ENCODE results near the gene KCNJ16. TPM values are rescaled to one million over a fixed set of nuclear protein-coding genes. Genes with fewer than 3 reads are reported as not detected.

The KCNJ16 gene
- total RNA-seq, 1 donor: not detected

DNA sequence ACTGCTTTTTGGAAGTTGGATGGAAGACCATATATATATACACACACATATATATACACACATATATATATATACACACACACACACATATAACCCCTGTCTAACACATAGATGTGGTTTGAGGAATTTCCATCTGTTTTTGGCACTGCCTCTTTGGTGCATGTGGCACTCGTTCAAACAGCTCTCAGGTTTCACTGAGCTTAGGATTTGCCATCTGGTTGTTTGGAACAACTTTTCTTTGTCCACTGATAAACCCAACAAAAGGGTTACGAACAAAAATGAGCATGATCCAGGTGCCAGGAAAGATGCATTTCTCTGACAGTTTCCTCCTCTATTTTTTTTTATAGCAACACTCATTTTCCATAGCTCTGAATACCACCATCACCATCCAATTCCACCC is 14.6 kb upstream of the KCNJ16 start:
- Histone ChIP-seq H3K27ac (ENCODE audit: low read depth, low read length) (no peak overlapping the region), H3K4me3 (ENCODE audit: insufficient read depth, low read length) (no peak overlapping the region), H4K20me1 (ENCODE audit: insufficient read depth, low read length) (no peaks in the 10 kb centered on the region), H3K4me1 (ENCODE audit: insufficient read depth, low read length) (no peaks in the 10 kb centered on the region), H3K4me2 (ENCODE audit: insufficient read depth, low read length) (no peak overlapping the region), H3K79me2 (ENCODE audit: insufficient read depth, low read length) (no peaks in the 10 kb centered on the region), H3K36me3 (ENCODE audit: insufficient read depth, low read length) (no peaks in the 10 kb centered on the region), H3K27me3 (ENCODE audit: insufficient read depth, low read length) (no peaks in the 10 kb centered on the region), H3K9me3 (ENCODE audit: low read depth, low read length) (no peaks in the 10 kb centered on the region), H2AFZ (ENCODE audit: low read length) (no peak overlapping the region)
- TF ChIP-seq, protein P1, sequence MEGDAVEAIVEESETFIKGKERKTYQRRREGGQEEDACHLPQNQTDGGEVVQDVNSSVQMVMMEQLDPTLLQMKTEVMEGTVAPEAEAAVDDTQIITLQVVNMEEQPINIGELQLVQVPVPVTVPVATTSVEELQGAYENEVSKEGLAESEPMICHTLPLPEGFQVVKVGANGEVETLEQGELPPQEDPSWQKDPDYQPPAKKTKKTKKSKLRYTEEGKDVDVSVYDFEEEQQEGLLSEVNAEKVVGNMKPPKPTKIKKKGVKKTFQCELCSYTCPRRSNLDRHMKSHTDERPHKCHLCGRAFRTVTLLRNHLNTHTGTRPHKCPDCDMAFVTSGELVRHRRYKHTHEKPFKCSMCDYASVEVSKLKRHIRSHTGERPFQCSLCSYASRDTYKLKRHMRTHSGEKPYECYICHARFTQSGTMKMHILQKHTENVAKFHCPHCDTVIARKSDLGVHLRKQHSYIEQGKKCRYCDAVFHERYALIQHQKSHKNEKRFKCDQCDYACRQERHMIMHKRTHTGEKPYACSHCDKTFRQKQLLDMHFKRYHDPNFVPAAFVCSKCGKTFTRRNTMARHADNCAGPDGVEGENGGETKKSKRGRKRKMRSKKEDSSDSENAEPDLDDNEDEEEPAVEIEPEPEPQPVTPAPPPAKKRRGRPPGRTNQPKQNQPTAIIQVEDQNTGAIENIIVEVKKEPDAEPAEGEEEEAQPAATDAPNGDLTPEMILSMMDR (IDR thresholded peaks at IDR 0.05; ENCODE audit: extremely low read depth, low read depth, low read length): no peak
- no peak for DNase-seq (ENCODE audit: insufficient read length, low spot score, missing footprints)

DNA sequence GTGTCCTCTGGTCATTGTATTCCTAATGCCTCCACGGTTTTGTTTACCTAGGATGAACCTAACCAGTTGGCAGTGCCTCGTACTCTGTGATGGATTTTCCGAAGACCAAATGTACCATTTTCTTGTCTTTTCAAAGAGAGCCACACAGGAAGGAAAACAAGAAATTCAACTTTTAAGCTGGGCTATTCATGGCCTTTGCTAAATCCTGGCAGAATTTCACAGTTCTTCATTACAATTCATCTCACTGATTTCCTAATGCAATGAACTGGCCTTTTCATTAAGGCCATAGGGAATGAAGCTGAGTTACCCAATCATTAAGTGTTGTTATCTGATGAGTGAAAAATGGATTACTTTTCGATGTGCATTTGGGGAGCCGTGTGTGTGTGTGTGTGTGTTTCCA is 7.9 kb upstream of the KCNJ16 start:
- no peaks in the 10 kb centered on the region for H3K36me3 ChIP-seq (ENCODE audit: insufficient read depth, low read length)
- H3K27ac ChIP-seq (ENCODE audit: low read depth, low read length): no peak overlapping the region
- H3K9me3 ChIP-seq (ENCODE audit: low read depth, low read length): no peaks in the 10 kb centered on the region
- H3K4me3 ChIP-seq (ENCODE audit: insufficient read depth, low read length): no peak overlapping the region
- H2AFZ ChIP-seq (ENCODE audit: low read length): no peak overlapping the region
- TF ChIP-seq, protein P1 (IDR thresholded peaks at IDR 0.05; ENCODE audit: extremely low read depth, low read depth, low read length): no peak
- no peak overlapping the region for H3K4me2 ChIP-seq (ENCODE audit: insufficient read depth, low read length)
- no peak for DNase-seq (ENCODE audit: insufficient read length, low spot score, missing footprints)
- no peaks in the 10 kb centered on the region for H3K27me3 ChIP-seq (ENCODE audit: insufficient read depth, low read length)
- H3K79me2 ChIP-seq (ENCODE audit: insufficient read depth, low read length): no peaks in the 10 kb centered on the region
- H4K20me1 ChIP-seq (ENCODE audit: insufficient read depth, low read length): no peaks in the 10 kb centered on the region
- H3K4me1 ChIP-seq (ENCODE audit: insufficient read depth, low read length): no peaks in the 10 kb centered on the region

DNA sequence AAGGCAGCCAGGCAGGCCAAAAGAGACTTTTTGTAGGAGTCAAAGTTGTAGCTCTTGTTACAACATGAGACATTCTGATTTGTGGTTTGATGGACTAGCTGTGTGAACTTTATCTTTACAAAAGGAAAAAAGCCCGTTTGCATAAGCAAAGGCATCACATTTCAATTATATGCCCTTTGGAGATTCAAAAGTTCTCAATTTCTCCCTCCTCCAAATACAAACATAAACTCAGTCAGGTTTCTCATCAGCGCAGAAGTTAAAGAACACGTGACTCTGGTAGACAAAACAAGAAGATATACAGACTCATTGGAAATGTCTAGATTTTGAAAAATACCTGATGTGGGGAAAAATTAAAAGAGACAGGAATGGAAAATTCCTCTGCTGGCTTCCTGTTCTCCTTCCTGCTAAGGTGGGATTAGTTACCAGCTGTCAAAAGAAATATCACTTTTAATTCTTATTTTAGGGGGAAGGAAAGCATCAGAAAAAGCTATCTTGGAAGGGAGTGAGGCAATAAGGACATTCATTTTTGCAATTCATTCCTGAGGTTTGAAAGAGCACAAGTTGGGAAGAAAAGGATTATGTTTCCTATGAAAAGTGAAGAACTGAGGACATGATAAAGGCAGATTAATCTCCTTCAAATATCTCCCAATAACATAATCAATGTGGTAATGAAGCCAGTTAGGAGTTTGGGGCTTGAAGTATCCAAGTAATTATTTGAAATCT is 4.6 kb upstream of the KCNJ16 start:
- DNase-seq (ENCODE audit: insufficient read length, low spot score, missing footprints): no peak
- no peak overlapping the region for H3K27ac ChIP-seq (ENCODE audit: low read depth, low read length)
- no peak overlapping the region for H2AFZ ChIP-seq (ENCODE audit: low read length)
- TF ChIP-seq, protein P1 (IDR thresholded peaks at IDR 0.05; ENCODE audit: extremely low read depth, low read depth, low read length): no peak
- no peaks in the 10 kb centered on the region for H3K27me3 ChIP-seq (ENCODE audit: insufficient read depth, low read length)
- H3K36me3 ChIP-seq (ENCODE audit: insufficient read depth, low read length): no peaks in the 10 kb centered on the region
- H3K9me3 ChIP-seq (ENCODE audit: low read depth, low read length): no peaks in the 10 kb centered on the region
- no peaks in the 10 kb centered on the region for H3K79me2 ChIP-seq (ENCODE audit: insufficient read depth, low read length)
- H3K4me2 ChIP-seq (ENCODE audit: insufficient read depth, low read length): no peak overlapping the region
- H4K20me1 ChIP-seq (ENCODE audit: insufficient read depth, low read length): no peaks in the 10 kb centered on the region
- H3K4me1 ChIP-seq (ENCODE audit: insufficient read depth, low read length): no peaks in the 10 kb centered on the region
- H3K4me3 ChIP-seq (ENCODE audit: insufficient read depth, low read length): no peak overlapping the region

DNA sequence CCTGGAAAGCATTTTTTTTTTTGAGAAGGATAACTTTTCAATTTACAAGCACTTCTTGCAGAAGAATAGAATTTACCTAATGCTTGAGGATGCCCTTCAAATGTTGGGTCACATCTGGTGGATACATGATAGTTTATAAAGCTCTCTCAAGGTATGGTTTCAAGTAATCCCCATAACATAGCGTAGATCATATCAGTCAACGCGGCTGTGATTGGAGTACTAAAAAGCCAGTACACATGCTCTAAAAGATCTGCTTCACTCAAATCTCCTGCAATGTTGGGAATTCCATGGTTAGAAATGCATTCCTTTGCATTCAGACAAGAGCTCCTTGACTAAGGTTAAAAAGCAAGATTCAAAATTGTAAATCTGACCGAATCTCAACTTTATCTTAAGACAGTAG is 3.9 kb upstream of the KCNJ16 start:
- TF ChIP-seq, protein P1 (IDR thresholded peaks at IDR 0.05; ENCODE audit: extremely low read depth, low read depth, low read length): no peak
- no peak overlapping the region for H3K4me2 ChIP-seq (ENCODE audit: insufficient read depth, low read length)
- no peaks in the 10 kb centered on the region for H3K9me3 ChIP-seq (ENCODE audit: low read depth, low read length)
- DNase-seq (ENCODE audit: insufficient read length, low spot score, missing footprints): no peak
- no peaks in the 10 kb centered on the region for H3K36me3 ChIP-seq (ENCODE audit: insufficient read depth, low read length)
- H3K79me2 ChIP-seq (ENCODE audit: insufficient read depth, low read length): no peaks in the 10 kb centered on the region
- H3K27ac ChIP-seq (ENCODE audit: low read depth, low read length): no peak overlapping the region
- H3K4me1 ChIP-seq (ENCODE audit: insufficient read depth, low read length): no peaks in the 10 kb centered on the region
- no peaks in the 10 kb centered on the region for H3K27me3 ChIP-seq (ENCODE audit: insufficient read depth, low read length)
- no peak overlapping the region for H3K4me3 ChIP-seq (ENCODE audit: insufficient read depth, low read length)
- H2AFZ ChIP-seq (ENCODE audit: low read length): no peak overlapping the region
- no peaks in the 10 kb centered on the region for H4K20me1 ChIP-seq (ENCODE audit: insufficient read depth, low read length)

All from osteoblast (primary cell).